A673 (cell line): ENCODE measurements around the gene ASZ1. TPM values are rescaled to one million over a fixed set of nuclear protein-coding genes. Genes with fewer than 3 reads are reported as not detected.

Experiments
- BruUV-seq: library from RNA; stranded (reverse); fragments of 400-500 nt; replicated peaks from 2 replicates; lab custom pipeline; 2021; lab: Mats Ljungman, UMichigan
- CTCF ChIA-PET: fragments of 300-600 bp; sonication (Branson Sonifier 250); formaldehyde crosslinking; loops from one replicate; lab custom pipeline; 2022; ENCODE audit warnings: antibody characterized with exemption; lab: Charles Lee
- POLR2A ChIA-PET: fragments of 300-600 bp; sonication (Branson Sonifier 250); formaldehyde crosslinking; loops from one replicate; lab custom pipeline; 2022; ENCODE audit warnings: antibody characterized with exemption; ENCODE audit not compliant: low non-redundant PET; lab: Charles Lee
- DNase-seq: peaks from one replicate; pipeline ENCODE4 v3.0.0-alpha.2; 2015; ENCODE audit warnings: low spot score
- H3K27ac ChIP-seq: fragments of 200-600 bp; sonication (generic); 2 replicates; pipeline ENCODE4 v1.5.1; 2016; ENCODE audit warnings: mixed run types, low read depth, mild to moderate bottlenecking, mixed read lengths, antibody characterized with exemption, low read length; ENCODE audit not compliant: poor library complexity, severe bottlenecking
- H3K27me3 ChIP-seq: fragments of 200-600 bp; sonication (generic); replicated peaks from 2 replicates; pipeline ENCODE4 v1.6.1; 2017; ENCODE audit warnings: mixed run types, low read depth, mild to moderate bottlenecking, mixed read lengths, antibody characterized with exemption, low read length; ENCODE audit not compliant: insufficient read depth, poor library complexity
- H3K36me3 ChIP-seq: fragments of 200-600 bp; sonication (generic); 2 replicates; pipeline ENCODE4 v1.6.1; 2016; ENCODE audit warnings: mixed run types, mild to moderate bottlenecking, mixed read lengths, antibody characterized with exemption, low read length; ENCODE audit not compliant: insufficient read depth, poor library complexity, severe bottlenecking
- H3K4me1 ChIP-seq: fragments of 200-600 bp; sonication (generic); 2 replicates; pipeline ENCODE4 v1.6.1; 2017; ENCODE audit warnings: mixed run types, mild to moderate bottlenecking, mixed read lengths, antibody characterized with exemption, low read length; ENCODE audit not compliant: insufficient read depth, poor library complexity, severe bottlenecking
- H3K4me3 ChIP-seq: fragments of 200-600 bp; sonication (generic); 2 replicates; pipeline ENCODE4 v1.5.1; 2016; ENCODE audit warnings: low read depth, mixed run types, mild to moderate bottlenecking, mixed read lengths, low read length; ENCODE audit not compliant: poor library complexity, severe bottlenecking
- H3K9me3 ChIP-seq: fragments of 200-600 bp; sonication (generic); 2 replicates; pipeline ENCODE4 v1.6.1; 2016; ENCODE audit warnings: mixed run types, low read depth, mild to moderate bottlenecking, mixed read lengths, antibody characterized with exemption, low read length; ENCODE audit not compliant: poor library complexity, severe bottlenecking
- CTCF ChIP-seq: fragments of 300-800, 200-600 bp; sonication (generic); conservative IDR thresholded peaks from 2 replicates; pipeline ENCODE4 v1.5.1; 2017; ENCODE audit warnings: low read depth, mild to moderate bottlenecking, antibody characterized with exemption, low read length, moderate library complexity, mixed read lengths
- EZH2 ChIP-seq: fragments of 200-600 bp; sonication (generic); IDR thresholded peaks from 2 replicates; pipeline ENCODE4 v1.6.1; 2017; ENCODE audit warnings: borderline replicate concordance, low read depth, mild to moderate bottlenecking, mixed read lengths, antibody characterized with exemption, low read length; ENCODE audit not compliant: poor library complexity, severe bottlenecking
- intact Hi-C: fragments of 100-400 bp; cut with micrococcal nuclease; formaldehyde crosslinking; loops from one replicate; pipeline ENCODE4 v1.10.0; 2022; ENCODE audit not compliant: unreplicated experiment
- total RNA-seq: library from RNA; stranded (reverse); gene quantifications from 2 replicates; pipeline ENCODE4 v1.2.3, GENCODE V29; 2021

The ASZ1 gene
- total RNA-seq, 1 experiment from 2014 or later, result not detected

GRCh38 chr7:117401293-117402002 lies 25.8 kb downstream of the ASZ1 start:
- ChIA-PET POLR2A (no interaction called here), CTCF (interaction anchor here (1.0 kb wide), 1 partner anchor 752 kb away, joined by 3 read pairs; no protein-coding TSS in a partner anchor)
- Histone ChIP-seq H3K27me3 (no peaks in the 10 kb centered on the region), H3K9me3 (no peaks in the 10 kb centered on the region), H3K4me3 (no peak overlapping the region), H3K36me3 (no peaks in the 10 kb centered on the region), H3K27ac (no peak overlapping the region), H3K4me1 (no peaks in the 10 kb centered on the region)
- TF ChIP-seq CTCF (peak; percentile 46), EZH2 (no peak)
- DNase-seq, result peak; percentile 31
- BruUV-seq, result no TSS peak
- intact Hi-C loops, result loop anchor here (2.0 to 5.0 kb wide), 3 partner anchors 271 to 851 kb away; no protein-coding TSS in a partner anchor

GRCh38 chr7:117399820-117400422 lies 27.4 kb downstream of the ASZ1 start:
- intact Hi-C loops, result loop anchor here (2.0 to 5.0 kb wide), 3 partner anchors 272 to 852 kb away; no protein-coding TSS in a partner anchor
- TF ChIP-seq CTCF (peak; percentile 68), EZH2 (no peak)
- no TSS peak for BruUV-seq
- DNase-seq, result peak; percentile 19
- Histone ChIP-seq H3K27ac (no peak overlapping the region), H3K4me1 (no peaks in the 10 kb centered on the region), H3K4me3 (no peak overlapping the region), H3K9me3 (no peaks in the 10 kb centered on the region), H3K36me3 (no peaks in the 10 kb centered on the region), H3K27me3 (no peaks in the 10 kb centered on the region)
- ChIA-PET POLR2A (no interaction called here), CTCF (no interaction called here)

GRCh38 chr7:117395743-117396142 lies 31.6 kb downstream of the ASZ1 start:
- DNase-seq, result no peak
- TF ChIP-seq EZH2, result no peak
- no peak for TF ChIP-seq CTCF
- CTCF ChIA-PET, result no interaction called here

More at GRCh38 chr7:117395743-117396142, 31.6 kb downstream of the ASZ1 start:
- Histone ChIP-seq H3K36me3 (no peaks in the 10 kb centered on the region), H3K27me3 (no peaks in the 10 kb centered on the region), H3K4me3 (no peak overlapping the region), H3K9me3 (no peaks in the 10 kb centered on the region), H3K4me1 (no peaks in the 10 kb centered on the region), H3K27ac (no peak overlapping the region)
- POLR2A ChIA-PET, result no interaction called here
- no TSS peak for BruUV-seq
- intact Hi-C loops, result no loop called here
